ENCODE results near the gene MRPS24. TPM values are rescaled to one million over a fixed set of nuclear protein-coding genes. Genes with fewer than 3 reads are reported as not detected.

MRPS24 gene
- total RNA-seq, 4 donors from 2014 or later, result 62.0 to 94.4 (median 75.4) TPM

DNA sequence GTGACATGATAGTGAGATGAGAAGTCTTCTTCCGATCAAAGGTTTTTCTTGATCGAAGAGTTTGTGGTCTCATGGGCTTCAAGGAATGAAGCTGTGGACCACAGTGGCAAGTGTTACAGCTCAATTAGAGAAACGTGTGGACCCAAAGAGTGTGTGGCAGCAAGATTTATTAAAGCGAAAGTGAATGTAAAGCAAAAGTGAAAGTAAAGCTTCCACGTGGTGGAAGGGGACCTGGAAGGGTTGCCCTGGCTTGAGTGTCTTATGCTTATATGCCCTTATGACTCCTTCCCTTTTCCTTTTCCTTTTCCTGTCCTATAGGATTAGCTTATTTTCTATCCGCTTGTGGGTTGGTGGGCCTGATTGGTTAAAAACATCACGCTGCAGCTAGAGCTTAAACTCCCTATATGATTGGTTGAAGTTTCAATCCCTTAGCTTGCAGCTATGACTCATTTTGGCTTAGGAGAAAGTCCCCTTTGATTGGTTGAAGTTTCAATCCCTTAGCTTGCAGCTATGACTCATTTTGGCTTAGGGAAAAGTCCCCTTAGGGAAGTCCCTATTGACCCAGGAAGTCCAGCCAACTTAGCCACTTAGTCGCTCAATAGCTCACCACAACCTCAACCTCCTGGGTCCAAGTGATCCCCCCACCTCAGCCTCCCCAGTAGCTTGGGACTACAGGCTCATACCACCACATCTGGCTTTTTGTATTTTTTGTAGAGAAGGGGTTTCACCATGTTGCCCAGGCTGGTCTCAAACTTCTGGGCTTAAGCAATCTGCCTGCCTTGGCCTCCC is 34.7 kb downstream of the MRPS24 start:
- TF ChIP-seq, protein P1, sequence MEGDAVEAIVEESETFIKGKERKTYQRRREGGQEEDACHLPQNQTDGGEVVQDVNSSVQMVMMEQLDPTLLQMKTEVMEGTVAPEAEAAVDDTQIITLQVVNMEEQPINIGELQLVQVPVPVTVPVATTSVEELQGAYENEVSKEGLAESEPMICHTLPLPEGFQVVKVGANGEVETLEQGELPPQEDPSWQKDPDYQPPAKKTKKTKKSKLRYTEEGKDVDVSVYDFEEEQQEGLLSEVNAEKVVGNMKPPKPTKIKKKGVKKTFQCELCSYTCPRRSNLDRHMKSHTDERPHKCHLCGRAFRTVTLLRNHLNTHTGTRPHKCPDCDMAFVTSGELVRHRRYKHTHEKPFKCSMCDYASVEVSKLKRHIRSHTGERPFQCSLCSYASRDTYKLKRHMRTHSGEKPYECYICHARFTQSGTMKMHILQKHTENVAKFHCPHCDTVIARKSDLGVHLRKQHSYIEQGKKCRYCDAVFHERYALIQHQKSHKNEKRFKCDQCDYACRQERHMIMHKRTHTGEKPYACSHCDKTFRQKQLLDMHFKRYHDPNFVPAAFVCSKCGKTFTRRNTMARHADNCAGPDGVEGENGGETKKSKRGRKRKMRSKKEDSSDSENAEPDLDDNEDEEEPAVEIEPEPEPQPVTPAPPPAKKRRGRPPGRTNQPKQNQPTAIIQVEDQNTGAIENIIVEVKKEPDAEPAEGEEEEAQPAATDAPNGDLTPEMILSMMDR (IDR thresholded peaks at IDR 0.05; ENCODE audit: low read depth), result no peak

DNA sequence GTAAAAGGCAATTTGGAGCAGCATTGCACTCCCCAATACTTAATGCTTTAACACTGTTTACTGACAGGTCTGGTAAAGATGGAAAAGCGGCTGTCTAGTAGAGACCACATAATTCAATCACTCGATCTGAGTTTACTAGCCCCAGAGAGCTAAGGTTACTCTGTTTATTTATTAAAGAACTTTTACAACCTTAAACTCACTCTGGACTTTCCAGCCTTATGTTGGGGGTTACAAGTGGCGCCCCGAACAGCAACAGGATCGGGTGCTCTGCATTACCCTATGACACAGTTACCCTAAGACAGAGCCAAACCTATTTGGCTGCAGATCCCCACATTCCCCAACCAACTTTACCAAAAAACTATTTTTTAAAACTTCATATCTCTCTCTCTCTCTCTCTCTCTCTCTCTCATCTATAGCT is 43.9 kb downstream of the MRPS24 start:
- TF ChIP-seq, protein P1 (IDR thresholded peaks at IDR 0.05; ENCODE audit: low read depth), result no peak

DNA sequence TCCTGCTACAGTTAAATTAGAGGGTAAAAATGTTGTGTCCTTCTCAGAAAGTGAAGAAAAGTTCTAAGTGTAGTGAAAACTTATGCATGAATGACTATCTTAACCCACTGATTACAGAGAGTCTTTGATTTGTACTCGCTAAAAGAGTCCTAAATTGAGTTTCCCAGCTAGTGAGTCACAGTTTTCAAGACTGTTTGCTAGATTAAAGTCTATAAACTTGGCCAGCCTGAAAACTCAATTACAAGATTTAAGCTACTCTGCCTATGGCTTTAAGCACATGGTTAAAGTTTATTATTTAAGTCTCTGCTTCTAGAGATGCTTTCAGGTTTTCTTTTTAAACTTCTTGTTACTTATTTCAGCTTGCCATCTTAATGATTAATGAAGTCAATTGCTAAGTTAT is 44.4 kb downstream of the MRPS24 start:
- TF ChIP-seq, protein P1 (IDR thresholded peaks at IDR 0.05; ENCODE audit: low read depth), result no peak

DNA sequence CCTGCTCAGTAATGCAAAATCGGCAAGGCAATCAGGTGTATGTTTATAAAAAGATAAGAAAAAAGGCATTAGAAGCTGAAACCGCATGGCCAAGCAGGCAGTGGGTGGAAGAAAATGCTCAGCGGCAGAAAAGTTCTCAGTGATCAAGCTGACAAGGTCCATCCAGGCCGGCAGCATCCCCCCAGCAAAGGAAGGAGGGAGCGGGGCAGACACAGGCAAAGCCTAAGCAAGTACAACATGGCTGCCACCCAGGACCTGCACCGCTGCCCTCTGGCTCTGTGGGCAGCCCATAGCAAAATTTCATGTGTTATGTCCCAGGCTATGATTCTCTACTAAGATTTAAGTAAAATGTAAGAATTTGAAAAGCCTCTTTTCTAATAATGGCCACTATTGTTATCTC is 45.4 kb downstream of the MRPS24 start:
- TF ChIP-seq, protein P1 (IDR thresholded peaks at IDR 0.05; ENCODE audit: low read depth), result no peak

Small RNA genes within 50 kb of the gene (small RNA-seq; reads per million reads assigned to genes)
- gene MRPS24, result not detected

Other genes starting within 250 kb of the MRPS24 start
- 10 to 100 TPM; 38.5 to 64.0 (median 50.5) TPM for gene COA1, start 140.0 kb downstream of the MRPS24 start, total RNA-seq
- 10 to 100 TPM; 68.0 to 81.2 (median 72.9) TPM for gene BLVRA, start 110.8 kb downstream of the MRPS24 start, total RNA-seq
- 10 to 100 TPM; 16.7 to 29.1 (median 26.1) TPM for gene URGCP, start 37.1 kb upstream of the MRPS24 start, total RNA-seq
- gene UBE2D4, start 56.9 kb upstream of the MRPS24 start, total RNA-seq, result 10 to 100 TPM; 16.6 to 39.0 (median 25.9) TPM
- gene SPDYE1, start 128.4 kb upstream of the MRPS24 start, total RNA-seq, result not detected
- gene DBNL, start 175.2 kb upstream of the MRPS24 start, total RNA-seq, result 100 to 1,000 TPM in 2 of 4 donors, 10 to 100 TPM in 2; 62.3 to 133 (median 103) TPM
- 1 to 10 TPM in 1 of 4 donors, not detected in 3; 4.3 TPM for gene PGAM2, start 196.1 kb upstream of the MRPS24 start, total RNA-seq
- 10 to 100 TPM in 3 of 4 donors, 1 to 10 TPM in 1; 6.5 to 85.5 (median 20.2) TPM for gene POLM, start 213.0 kb upstream of the MRPS24 start, total RNA-seq
- 100 to 1,000 TPM in 3 of 4 donors, 10 to 100 TPM in 1; 90.2 to 183 (median 162) TPM for gene AEBP1, start 234.8 kb upstream of the MRPS24 start, total RNA-seq